Effector memory CD4-positive, alpha-beta T cell (primary cell): Measurements from ENCODE around the gene GPBP1.

Source experiments
- DNase-seq, 3 donors: peaks; one replicate each; pipeline ENCODE4 v3.0.0-alpha.2; 2020
- H3K27ac ChIP-seq: 2 replicates; pipeline ENCODE4 v1.7.0; 2013; ENCODE audit warnings: mild to moderate bottlenecking, low read length, moderate library complexity; ENCODE audit not compliant: insufficient read depth, poor library complexity, severe bottlenecking
- H3K27me3 ChIP-seq: replicated peaks from 2 replicates; pipeline ENCODE4 v1.7.0; 2013; ENCODE audit warnings: mild to moderate bottlenecking, low read length; ENCODE audit not compliant: insufficient read depth, control insufficient read depth, poor library complexity, severe bottlenecking
- H3K36me3 ChIP-seq: 2 replicates; pipeline ENCODE4 v1.7.0; 2013; ENCODE audit warnings: mild to moderate bottlenecking, low read length, moderate library complexity; ENCODE audit not compliant: control insufficient read depth, insufficient read depth
- H3K4me1 ChIP-seq: 2 replicates; pipeline ENCODE4 v1.7.0; 2013; ENCODE audit warnings: low read length, mild to moderate bottlenecking; ENCODE audit not compliant: control insufficient read depth, insufficient read depth, poor library complexity, severe bottlenecking
- H3K4me3 ChIP-seq: 2 replicates; pipeline ENCODE4 v1.7.0; 2013; ENCODE audit warnings: low read length, low read depth, mild to moderate bottlenecking; ENCODE audit not compliant: insufficient read depth, poor library complexity, severe bottlenecking
- H3K9me3 ChIP-seq: 2 replicates; pipeline ENCODE4 v1.7.0; 2013; ENCODE audit warnings: mild to moderate bottlenecking, low read length, moderate library complexity; ENCODE audit not compliant: control insufficient read depth
- total RNA-seq, 3 donors: gene quantifications; one replicate each; lab custom pipeline; 2026; lab: John Stamatoyannopoulos, UW

The GPBP1 gene, protein sequence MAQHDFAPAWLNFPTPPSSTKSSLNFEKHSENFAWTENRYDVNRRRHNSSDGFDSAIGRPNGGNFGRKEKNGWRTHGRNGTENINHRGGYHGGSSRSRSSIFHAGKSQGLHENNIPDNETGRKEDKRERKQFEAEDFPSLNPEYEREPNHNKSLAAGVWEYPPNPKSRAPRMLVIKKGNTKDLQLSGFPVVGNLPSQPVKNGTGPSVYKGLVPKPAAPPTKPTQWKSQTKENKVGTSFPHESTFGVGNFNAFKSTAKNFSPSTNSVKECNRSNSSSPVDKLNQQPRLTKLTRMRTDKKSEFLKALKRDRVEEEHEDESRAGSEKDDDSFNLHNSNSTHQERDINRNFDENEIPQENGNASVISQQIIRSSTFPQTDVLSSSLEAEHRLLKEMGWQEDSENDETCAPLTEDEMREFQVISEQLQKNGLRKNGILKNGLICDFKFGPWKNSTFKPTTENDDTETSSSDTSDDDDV
- total RNA-seq, result 204 to 231 (median 227) reads per million in 3 donors

DNA sequence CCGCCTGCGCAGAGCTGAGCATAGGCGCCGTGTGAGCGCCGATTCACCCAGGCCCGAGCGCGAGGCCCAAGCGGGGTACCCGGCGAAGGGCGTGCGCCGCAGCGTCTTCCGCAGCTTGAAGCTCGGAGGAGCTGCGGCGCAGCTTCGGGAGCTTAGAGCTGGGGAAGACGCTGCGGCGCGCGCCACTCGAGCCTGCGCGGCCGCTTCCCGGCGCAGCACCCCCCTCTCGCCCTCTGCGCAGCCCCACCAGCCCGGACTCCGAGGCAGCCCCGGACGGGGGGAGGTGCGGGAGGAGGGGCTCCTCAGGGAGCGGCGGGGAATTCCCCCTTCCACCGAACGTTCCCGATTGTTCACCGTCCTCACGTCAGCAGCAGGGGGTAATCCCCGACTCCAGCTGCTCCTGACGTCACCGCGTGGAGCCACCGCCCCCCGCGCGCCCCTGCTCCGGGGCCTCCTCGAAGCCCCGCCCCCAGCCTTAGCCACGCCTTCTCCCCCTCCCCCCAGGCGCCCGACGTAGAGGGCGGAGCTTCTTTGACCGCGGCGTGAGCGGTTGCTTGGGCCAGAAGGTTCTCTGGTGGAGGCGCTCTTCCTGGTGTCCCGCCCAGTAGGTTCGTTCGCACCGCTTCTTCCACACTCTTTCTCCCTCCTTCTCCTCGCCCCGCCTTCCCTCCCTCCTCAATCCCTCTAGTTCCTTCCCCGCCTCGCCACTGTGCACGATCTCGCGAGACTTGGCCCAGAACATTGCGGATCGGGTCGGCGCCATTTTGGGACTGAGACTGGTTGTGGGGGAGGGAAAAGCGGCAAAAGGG, at the start of gene GPBP1:
Gene GPBP1 (plus strand): TSS at position 741 of the 809 bp plus-strand sequence. CDS start 40,072 bp downstream, outside the sequence.
- Histone ChIP-seq H3K4me3 (peak within 1 kb of the TSS; percentile 93), H3K36me3 (no peaks in the 10 kb centered on the region)
- peak; percentile 98 to 99 (median 99) for DNase-seq

DNA sequence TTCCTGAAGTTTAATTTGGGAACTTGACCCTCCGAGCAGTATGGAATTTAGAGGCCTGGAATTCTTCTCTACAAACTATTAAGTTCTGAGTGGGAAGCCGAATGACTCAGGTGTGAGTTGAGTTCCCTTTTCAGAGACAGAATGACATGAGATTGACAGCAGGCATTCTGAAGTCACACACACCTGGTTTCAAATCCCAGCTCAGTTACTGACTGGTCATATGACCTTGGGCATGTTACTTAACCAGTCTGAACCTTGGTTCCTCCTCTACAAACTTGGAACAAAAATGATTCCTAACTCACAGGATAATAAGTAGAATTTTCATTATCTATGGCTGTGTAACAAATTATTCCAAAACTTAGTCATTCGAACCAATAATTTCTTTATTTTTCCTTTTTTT, 45.5 kb upstream of the GPBP1 start:
- no peak overlapping the region for H3K4me3 ChIP-seq
- H3K4me1 ChIP-seq, result no peaks in the 10 kb centered on the region
- H3K9me3 ChIP-seq, result no peaks in the 10 kb centered on the region

More for the DNA sequence above, at the start of gene GPBP1:
- peak within 1 kb of the TSS; percentile 100 for H3K27ac ChIP-seq
- H3K4me1 ChIP-seq, result peaks cover 5% of the 10 kb centered on the region
- H3K9me3 ChIP-seq, result no peaks in the 10 kb centered on the region
- no peaks in the 10 kb centered on the region for H3K27me3 ChIP-seq

DNA sequence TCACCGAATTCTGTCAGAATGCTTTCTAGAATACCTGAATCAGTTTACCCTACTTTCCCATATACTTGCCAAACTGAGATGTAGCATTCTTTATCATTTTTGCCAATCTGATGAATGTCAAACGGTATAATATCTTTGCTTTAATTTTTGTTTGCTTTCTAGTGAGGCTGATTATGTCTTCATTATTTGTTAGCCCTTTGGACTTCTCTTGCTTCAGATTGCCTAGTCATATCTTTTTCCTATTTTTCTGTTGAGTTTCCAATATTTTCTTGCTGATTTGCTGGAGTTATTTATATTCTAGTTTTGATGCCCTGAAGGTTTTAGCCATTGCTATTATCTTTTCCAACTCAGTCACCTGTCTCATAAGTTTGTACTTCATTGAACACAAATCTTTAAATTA, 40.3 kb upstream of the GPBP1 start:
- Histone ChIP-seq H3K4me1 (no peaks in the 10 kb centered on the region), H3K36me3 (no peaks in the 10 kb centered on the region), H3K4me3 (no peak overlapping the region), H3K9me3 (no peaks in the 10 kb centered on the region), H3K27ac (no peak overlapping the region), H3K27me3 (no peaks in the 10 kb centered on the region)
- no peak for DNase-seq

More for the DNA sequence above, 45.5 kb upstream of the GPBP1 start:
- H3K36me3 ChIP-seq, result no peaks in the 10 kb centered on the region
- no peak overlapping the region for H3K27ac ChIP-seq
- no peaks in the 10 kb centered on the region for H3K27me3 ChIP-seq
- no peak for DNase-seq

DNA sequence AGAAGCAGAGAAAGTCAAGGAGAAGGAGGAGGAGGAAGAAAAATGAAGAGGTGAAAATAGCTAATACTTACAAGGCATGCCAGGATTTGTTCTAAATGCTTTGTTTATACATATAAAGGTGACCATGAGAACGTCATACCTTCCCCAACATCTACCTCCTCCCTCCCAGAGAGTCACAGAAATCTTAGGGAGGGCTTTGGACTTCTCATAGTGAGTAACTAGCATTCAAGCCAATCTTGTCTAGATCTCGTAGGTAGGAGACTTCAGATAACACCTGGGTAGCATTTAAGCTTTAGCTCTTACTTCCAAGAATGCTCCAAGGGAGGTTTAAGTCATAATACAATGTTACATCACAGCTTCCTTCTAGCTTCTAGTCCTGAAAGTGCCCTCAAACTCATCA, 36.5 kb upstream of the GPBP1 start:
- no peak overlapping the region for H3K4me3 ChIP-seq
- H3K27ac ChIP-seq, result no peak overlapping the region
- H3K4me1 ChIP-seq, result no peaks in the 10 kb centered on the region
- no peaks in the 10 kb centered on the region for H3K27me3 ChIP-seq
- H3K9me3 ChIP-seq, result no peaks in the 10 kb centered on the region
- no peak for DNase-seq
- H3K36me3 ChIP-seq, result no peaks in the 10 kb centered on the region

DNA sequence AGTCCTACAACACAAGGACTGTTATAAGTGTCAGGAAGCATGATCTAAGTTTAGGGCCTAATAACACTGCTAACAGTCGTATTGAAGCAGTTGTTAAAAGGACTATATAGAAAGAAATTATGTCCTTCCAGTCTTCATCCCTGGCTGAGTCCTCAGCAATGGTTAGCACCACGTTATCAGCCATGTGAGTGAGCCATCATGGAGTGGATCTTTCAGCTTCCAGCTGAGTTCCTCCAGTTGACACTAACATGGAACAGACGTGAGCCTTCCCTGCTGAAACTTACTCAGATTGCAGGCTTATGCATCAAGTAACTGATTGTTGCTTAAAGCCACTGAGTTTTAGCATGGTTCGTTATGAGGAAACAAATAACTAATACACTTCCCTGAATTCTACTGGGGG, 21.5 kb upstream of the GPBP1 start:
- no peaks in the 10 kb centered on the region for H3K9me3 ChIP-seq
- H3K27me3 ChIP-seq, result no peaks in the 10 kb centered on the region
- H3K36me3 ChIP-seq, result no peaks in the 10 kb centered on the region
- no peak overlapping the region for H3K4me3 ChIP-seq
- no peaks in the 10 kb centered on the region for H3K4me1 ChIP-seq
- DNase-seq, result no peak
- H3K27ac ChIP-seq, result no peak overlapping the region

DNA sequence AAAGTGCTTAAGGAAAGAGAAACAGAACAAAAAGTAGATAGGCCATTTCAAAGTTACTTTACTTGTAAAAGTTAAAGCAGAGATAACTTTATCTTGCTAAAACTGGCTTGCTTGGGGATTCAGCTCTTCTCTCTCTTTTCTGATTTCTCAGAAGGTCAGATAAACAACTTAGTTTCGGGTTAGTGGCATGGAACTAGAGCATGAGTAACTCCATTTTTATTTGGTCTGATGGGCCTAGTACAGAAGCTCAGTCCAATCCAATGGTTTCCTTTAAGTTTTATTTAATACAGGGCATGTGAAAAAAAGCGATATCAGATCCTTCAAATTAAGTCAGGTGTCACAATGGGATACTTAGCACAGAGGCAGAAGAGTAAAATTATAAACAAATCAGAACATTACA, 18.8 kb upstream of the GPBP1 start:
- H3K4me3 ChIP-seq, result no peak overlapping the region
- no peak for DNase-seq
- no peaks in the 10 kb centered on the region for H3K4me1 ChIP-seq
- no peaks in the 10 kb centered on the region for H3K36me3 ChIP-seq
- no peaks in the 10 kb centered on the region for H3K9me3 ChIP-seq
- H3K27ac ChIP-seq, result no peak overlapping the region
- no peaks in the 10 kb centered on the region for H3K27me3 ChIP-seq

DNA sequence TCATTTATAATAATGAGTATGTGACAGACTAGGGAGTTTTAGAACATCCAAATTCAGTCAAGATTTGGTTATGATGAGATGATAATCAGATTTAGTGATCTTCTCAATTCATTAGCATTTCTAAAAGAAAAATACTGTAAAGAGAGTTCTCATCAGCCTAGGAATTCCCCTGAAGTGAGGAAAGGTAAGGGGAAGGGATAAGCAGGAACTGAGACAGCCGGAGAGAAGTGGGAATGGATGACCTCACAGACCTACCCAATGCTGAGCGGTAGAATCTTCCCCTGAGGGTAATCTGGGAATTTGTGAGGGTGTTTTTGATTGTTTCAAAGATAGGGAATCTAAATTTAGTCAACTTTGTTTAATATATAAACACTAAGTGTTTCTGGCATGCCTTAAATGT, 16.7 kb upstream of the GPBP1 start:
- Histone ChIP-seq H3K27me3 (no peaks in the 10 kb centered on the region), H3K9me3 (no peaks in the 10 kb centered on the region), H3K27ac (no peak overlapping the region), H3K4me3 (no peak overlapping the region), H3K36me3 (no peaks in the 10 kb centered on the region), H3K4me1 (no peaks in the 10 kb centered on the region)
- DNase-seq, result no peak

DNA sequence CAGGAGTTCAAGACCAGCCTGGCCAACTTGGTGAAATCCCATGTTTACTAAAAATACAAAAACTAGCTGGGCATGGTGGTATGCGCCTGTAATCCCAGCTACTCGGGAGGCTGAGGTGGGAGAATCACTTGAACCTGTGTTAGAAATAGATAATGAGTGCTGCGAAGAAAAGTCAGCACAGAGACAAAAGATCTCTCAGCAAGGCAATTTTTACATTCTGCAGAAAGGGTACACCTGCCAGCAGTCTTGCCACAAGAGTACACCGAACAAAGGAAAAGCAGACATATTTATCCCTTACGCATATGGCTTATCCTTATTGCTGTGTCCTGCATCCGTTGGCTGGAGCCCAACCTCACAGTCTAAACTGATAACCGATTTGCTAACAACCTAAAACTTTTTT, 16.2 kb upstream of the GPBP1 start:
- Histone ChIP-seq H3K9me3 (no peaks in the 10 kb centered on the region), H3K36me3 (no peaks in the 10 kb centered on the region), H3K4me3 (no peak overlapping the region), H3K27ac (no peak overlapping the region), H3K4me1 (no peaks in the 10 kb centered on the region), H3K27me3 (no peaks in the 10 kb centered on the region)
- DNase-seq, result no peak

DNA sequence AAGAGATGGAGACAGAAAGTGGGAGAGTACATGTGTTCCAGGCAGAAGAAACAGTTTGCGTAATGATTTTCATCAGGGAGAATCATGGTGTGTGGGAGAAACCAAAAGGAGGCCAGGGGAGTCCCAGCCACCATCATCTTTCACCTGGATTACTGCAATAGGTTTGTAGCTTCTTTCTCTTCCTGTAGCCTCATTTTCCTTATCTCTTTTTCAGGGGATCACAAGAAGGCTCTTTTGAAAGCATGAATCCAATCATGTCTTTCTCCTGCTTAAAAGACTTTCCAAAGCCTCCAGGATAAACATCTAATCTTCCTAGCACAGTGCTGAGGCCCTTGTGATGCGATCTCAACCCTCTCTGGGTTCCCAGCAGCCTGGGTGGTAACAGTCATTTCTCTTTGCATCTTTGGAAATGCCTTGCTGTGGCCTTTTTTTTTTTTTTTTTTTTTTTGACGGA, 10.3 kb upstream of the GPBP1 start:
- Histone ChIP-seq H3K27ac (no peak overlapping the region), H3K4me1 (no peaks in the 10 kb centered on the region), H3K9me3 (no peaks in the 10 kb centered on the region), H3K4me3 (no peak overlapping the region), H3K36me3 (no peaks in the 10 kb centered on the region), H3K27me3 (no peaks in the 10 kb centered on the region)
- DNase-seq, result no peak

DNA sequence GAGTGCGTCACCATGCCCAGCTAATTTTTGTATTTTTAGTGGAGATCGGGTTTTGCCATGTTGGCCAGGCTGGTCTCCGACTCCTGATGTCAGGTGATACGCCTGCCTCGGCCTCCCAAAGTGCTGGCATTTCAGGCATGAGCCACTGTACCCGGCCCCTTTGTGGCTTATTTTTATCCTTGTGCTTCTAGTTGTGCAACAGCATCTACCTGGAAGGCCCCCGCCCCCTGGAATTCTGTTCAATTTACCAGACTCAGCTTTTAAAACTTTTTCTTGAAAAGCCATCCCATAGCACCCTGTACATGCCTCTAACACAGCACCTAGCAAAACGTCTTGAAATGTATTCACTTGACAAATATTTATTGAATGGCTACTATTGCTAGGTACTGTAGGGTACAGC, 9.7 kb upstream of the GPBP1 start:
- H3K27ac ChIP-seq, result no peak overlapping the region
- H3K4me3 ChIP-seq, result no peak overlapping the region
- no peaks in the 10 kb centered on the region for H3K27me3 ChIP-seq
- no peaks in the 10 kb centered on the region for H3K36me3 ChIP-seq
- no peak for DNase-seq
- H3K4me1 ChIP-seq, result no peaks in the 10 kb centered on the region
- H3K9me3 ChIP-seq, result no peaks in the 10 kb centered on the region
